GM21786 (cell line): ENCODE results near the gene CH25H.

Source experiments
- ATAC-seq: cut with Tn5 transposase; IDR thresholded peaks from one replicate; pipeline ENCODE4 v1.9.1; 2021; ENCODE audit not compliant: unreplicated experiment

Gene CH25H

DNA sequence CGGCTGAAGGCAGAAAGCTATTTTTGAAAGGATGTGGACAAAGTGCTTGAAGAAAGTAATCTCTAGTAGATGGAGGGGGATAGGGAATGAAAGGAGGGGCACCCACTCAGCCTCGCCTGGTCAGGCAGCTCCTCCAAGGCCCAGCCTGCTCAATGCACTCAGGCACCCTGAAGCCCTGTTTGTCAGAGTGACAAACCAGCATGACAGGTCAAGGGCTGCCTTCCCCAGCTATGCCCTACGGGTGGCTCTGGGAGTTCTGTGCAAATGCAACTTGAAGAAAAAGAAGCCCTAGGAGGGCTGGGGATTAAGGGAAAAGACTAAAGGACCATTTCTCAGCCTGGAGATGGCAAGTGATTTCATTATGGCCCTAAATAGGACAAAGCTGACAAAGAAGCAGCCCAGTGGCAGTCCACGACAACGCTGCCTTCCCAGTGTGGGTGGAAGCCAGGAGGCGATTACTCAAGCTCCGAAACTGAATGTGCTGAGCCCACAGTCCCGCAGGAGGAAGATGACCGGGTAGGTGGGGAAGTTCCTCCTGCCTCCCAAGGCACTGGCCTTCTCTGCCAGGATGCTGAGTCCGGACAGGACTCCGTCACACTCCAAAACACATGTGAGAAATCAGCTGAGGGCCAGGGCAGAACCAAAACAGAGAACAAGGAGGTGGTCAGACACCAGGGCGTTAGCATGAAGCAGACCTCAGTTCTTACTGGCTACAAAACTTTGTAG is 28.1 kb upstream of the CH25H start:
- no peak for ATAC-seq

GRCh38 chr10:89233033-89233432 is 25.9 kb upstream of the CH25H start:
- ATAC-seq: no peak

DNA sequence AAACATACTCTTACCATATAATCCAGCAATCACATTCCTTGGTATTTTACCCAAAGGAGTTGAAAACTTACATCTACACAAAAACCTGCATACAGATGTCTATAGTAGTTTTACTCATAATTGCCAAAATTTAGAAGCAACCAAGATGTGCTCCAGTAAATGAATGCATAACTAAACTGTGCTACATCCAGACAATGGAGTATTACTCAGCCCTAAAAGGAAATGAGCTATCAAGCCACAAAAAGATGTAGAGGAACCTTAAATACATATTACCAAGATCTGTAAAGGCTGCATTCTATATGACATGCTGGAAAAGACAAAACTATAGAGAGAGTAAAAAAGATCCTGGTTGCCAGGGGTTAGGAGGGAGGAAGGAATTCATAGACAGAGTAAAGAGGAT is 21.8 kb upstream of the CH25H start:
- ATAC-seq: no peak

DNA sequence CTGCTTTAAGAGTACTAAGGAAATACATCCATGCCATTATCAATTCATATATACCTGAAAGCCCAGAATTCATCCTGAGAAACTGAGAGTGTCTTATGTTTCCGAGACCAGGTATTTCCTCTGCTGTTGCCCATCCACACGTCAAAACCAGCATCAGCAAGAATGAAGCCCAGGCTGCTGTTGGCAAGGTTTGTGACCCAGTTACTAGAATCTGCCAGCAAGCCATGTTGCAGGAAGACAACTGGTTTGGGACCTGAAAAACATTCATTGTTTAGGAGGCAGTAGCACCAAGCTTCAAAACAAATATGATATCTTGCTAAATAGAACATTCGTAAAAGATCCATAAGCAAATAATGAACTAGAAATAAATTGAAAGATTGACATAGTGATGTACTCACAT is 21.0 kb upstream of the CH25H start:
- ATAC-seq: no peak

DNA sequence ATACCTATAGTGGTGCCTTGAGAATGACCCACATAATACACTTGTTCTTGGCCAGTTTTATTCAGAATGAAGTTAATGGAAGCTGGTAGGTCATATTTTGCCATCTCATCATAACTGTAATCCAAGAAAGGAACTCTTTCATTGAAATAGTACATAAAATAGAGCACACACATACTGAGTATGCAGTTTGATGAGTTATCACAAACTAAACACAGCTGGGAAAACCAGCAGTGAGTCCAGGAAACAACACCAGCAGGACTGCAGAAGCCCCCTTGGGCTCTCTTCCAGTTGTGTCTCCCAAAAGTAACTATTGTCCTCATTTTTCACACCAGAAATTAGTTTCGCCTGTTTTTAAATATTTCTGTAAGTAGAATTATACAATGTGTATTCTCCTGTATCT is 19.8 kb upstream of the CH25H start:
- ATAC-seq: no peak

- ATAC-seq: no peak
Measured at GRCh38 chr10:89224739-89225443, 17.8 kb upstream of the CH25H start.

GRCh38 chr10:89221919-89222318 is 14.8 kb upstream of the CH25H start:
- no peak for ATAC-seq

- ATAC-seq: no peak
Measured at GRCh38 chr10:89219513-89220218, 12.5 kb upstream of the CH25H start.

GRCh38 chr10:89217057-89217990 is 10.2 kb upstream of the CH25H start:
- no peak for ATAC-seq

DNA sequence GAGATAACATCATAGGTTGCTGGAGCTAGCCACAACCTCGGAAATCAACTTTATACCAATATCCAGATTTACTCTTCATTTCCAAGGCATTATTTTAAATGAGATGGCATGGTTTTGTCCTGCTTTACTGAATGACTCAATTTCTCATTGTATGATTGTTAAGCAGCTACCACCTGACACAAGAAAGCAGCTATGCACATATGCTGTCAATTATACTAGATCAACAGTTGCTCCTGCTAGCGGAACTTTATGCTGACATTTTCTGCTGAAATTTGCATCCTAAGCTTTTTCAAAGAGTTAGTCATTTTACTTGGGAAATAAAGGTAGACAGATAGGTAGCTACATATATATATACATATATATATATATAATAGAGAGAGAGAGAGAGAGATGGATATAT is 8.9 kb upstream of the CH25H start:
- ATAC-seq: no peak

- ATAC-seq: no peak
Measured at GRCh38 chr10:89215511-89215910, 8.4 kb upstream of the CH25H start.

DNA sequence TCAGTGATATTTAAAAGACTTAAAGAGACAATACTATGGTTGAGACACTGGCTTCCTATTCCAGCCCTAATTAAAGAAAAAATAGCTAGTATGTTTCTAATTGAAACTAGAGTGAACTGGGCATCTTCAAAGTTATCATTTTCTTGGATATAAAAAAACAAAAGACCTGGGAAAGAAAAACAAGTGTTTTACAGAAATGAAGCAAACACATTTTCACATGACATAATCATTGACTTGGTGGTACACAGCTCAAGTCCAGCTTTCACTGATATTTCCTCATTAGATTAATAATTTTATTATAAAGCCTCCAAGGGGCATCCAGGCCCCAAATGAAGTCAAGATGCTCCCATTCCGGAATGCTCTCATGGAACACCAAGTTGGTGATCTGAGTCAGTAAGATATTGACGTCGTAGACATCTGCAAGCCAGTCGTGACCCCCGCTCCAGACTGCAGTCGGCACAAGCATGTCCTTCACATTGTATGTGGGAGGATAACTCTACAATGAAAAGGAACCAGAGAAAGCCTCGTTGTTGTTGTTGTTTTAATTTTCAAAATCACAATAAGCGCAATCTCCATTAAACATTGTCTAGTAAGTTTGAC is 7.5 kb upstream of the CH25H start:
- ATAC-seq: no peak

GRCh38 chr10:89213191-89213808 is 6.2 kb upstream of the CH25H start:
- ATAC-seq: no peak

- ATAC-seq: no peak
Measured at GRCh38 chr10:89210794-89211425, 3.8 kb upstream of the CH25H start.

- ATAC-seq: no peak
Measured at GRCh38 chr10:89209718-89210117, 2.6 kb upstream of the CH25H start.

DNA sequence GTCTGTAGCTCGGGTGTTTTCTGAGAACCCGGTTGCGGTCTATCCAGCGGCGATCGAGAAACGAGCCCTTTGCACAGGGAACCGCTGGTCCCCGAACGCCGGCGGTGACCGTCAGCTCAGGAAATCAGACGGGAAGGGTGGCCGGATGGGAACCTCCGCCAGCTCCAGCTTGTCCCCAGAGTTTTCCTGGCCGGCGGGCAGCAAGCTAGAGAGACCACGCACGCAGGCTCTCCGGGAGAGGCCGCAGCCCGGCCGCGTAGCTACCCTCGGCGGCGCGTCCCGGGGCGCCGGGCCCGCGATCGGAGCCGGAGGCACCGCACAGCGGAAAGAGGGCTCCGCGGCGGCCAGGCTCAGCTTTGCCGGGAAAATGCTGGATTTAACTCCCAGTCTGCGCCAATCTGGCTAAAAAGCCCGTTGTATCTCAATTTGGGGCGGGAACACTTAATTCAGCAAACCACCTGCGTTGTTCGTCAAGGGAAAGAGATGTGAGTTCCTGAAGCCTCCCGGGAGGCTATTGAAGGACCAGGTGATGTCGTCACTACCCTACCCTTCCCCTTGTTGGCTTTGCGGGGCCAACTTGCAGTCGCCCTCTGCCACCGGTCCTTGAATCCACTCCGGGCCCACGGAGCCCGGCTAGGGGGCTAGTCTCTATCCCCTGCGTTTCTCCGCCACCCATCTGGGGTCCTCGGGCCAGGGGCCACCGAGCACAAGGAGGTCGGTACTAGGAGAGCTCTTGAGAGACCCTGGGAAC is 859 bp upstream of the CH25H start:
- ATAC-seq: no peak

GRCh38 chr10:89206402-89207180 is 526 bp downstream of the CH25H start:
- ATAC-seq: no peak

- ATAC-seq: no peak
Measured at GRCh38 chr10:89204621-89205185, 2.4 kb downstream of the CH25H start.
